Spleen (tissue), 7 donors: ENCODE measurements around the gene RAB43.

ENCODE experiments used
- POLR2A ChIP-seq, 3 donors: fragments of 450-650 bp; IDR thresholded peaks; one replicate each; pipeline ENCODE4 v1.5.1; 2017; ENCODE audit warnings: antibody characterized with exemption in 3 of 3, mild to moderate bottlenecking in 1 of 3
- POLR2AphosphoS5 ChIP-seq, 3 donors: sonication (generic); formaldehyde crosslinking; IDR thresholded peaks; one replicate each; pipeline ENCODE4 v1.5.1; 2017; ENCODE audit warnings: antibody characterized with exemption in 3 of 3
- TF ChIP-seq, protein P1 (sequence below), 11 experiments: fragments of 200-600 bp in 7 of 11; fragments of 450-650 bp in 4 of 11; sonication (generic) in 4 of 11; IDR thresholded peaks in 8 of 11; conservative IDR thresholded peaks in 3 of 11; 1 replicate in 7 of 11; 2 replicates in 4 of 11; pipeline versions ENCODE4 v1.4.0 to v1.8.0; 2016 to 2021; ENCODE audit warnings: antibody characterized with exemption in 11 of 11, inconsistent platforms in 4 of 11, mild to moderate bottlenecking in 1 of 11
- donor health status: DM: no; HTN: no; CAD: no; lungs with moderate emphysema.
- donor health status: DM: no; HTN: no; CAD: no.
- donor health status: DM: no; HTN: no; CAD: no.

DNA sequence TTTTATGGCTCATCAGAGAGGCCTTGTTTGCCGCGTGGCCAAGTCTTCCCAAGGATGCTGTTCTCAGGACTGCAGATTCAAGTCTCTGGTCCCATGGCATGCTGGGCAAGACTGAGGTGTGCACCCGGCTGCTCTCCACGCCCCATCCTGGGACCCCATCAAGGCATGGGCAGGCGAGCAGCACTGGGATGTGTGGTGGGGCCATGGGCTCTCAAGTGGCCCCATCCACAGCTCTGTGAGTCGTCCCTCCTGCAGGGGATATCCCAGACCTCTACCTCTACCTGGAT is 74.1 kb downstream of the RAB43 start:
- TF ChIP-seq, protein P1, sequence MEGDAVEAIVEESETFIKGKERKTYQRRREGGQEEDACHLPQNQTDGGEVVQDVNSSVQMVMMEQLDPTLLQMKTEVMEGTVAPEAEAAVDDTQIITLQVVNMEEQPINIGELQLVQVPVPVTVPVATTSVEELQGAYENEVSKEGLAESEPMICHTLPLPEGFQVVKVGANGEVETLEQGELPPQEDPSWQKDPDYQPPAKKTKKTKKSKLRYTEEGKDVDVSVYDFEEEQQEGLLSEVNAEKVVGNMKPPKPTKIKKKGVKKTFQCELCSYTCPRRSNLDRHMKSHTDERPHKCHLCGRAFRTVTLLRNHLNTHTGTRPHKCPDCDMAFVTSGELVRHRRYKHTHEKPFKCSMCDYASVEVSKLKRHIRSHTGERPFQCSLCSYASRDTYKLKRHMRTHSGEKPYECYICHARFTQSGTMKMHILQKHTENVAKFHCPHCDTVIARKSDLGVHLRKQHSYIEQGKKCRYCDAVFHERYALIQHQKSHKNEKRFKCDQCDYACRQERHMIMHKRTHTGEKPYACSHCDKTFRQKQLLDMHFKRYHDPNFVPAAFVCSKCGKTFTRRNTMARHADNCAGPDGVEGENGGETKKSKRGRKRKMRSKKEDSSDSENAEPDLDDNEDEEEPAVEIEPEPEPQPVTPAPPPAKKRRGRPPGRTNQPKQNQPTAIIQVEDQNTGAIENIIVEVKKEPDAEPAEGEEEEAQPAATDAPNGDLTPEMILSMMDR (IDR thresholded peaks at IDR 0.05 in 8 of 11, conservative IDR thresholded peaks at IDR 0.05 in 3 of 11), result no peak
- TF ChIP-seq POLR2A (IDR thresholded peaks at IDR 0.05), result no peak
- TF ChIP-seq POLR2AphosphoS5 (IDR thresholded peaks at IDR 0.05), result no peak
